A549 (cell line): Measurements from ENCODE around the gene SLC45A1. TPM values are rescaled to one million over a fixed set of nuclear protein-coding genes. Genes with fewer than 3 reads are reported as not detected.
A peak's percentile ranks its signal among the peaks of the same experiment; 100 is the strongest.

Source experiments
- ATAC-seq, 2 experiments: fragments of 200-7000 bp in 1 of 2; fragments of >200 bp in 1 of 2; cut with Nextera tagmentation in 1 of 2; cut with Tn5 transposase in 1 of 2; 3 replicates each; pipeline versions ENCODE4 v1.8.0 to v1.9.1; 2018 to 2020; ENCODE audit warnings: mild to moderate bottlenecking in 1 of 2, moderate library complexity in 1 of 2
- CTCF ChIA-PET: fragments of 300-600 bp; sonication (Branson Sonifier 250); formaldehyde crosslinking; extraction: SDS; loops from one replicate; lab custom pipeline; 2021; ENCODE audit warnings: antibody characterized with exemption, inconsistent platforms; lab: Yijun Ruan, JAX
- POLR2A ChIA-PET: fragments of 350-600 bp; formaldehyde crosslinking; extraction: SDS; loops from one replicate; lab custom pipeline; 2021; ENCODE audit warnings: antibody characterized with exemption, inconsistent platforms; lab: Yijun Ruan, JAX
- DNase-seq, 2 experiments: peaks; one replicate each; pipeline versions ENCODE4 v3.0.0 to v3.0.0-alpha.2; 2011 to 2016; ENCODE audit warnings: low read depth in 1 of 2, low spot score in 1 of 2
- FAIRE-seq: peaks from 2 replicates; lab custom pipeline; 2011; peaks lifted over from hg19 to GRCh38; lab: Jason Lieb, UNC
- H3K27ac ChIP-seq, 2 experiments: fragments of >200 bp; sonication (Bioruptor Twin); formaldehyde crosslinking; 3 replicates each; pipeline ENCODE4 v1.5.1; 2016 to 2017
- H3K4me1 ChIP-seq: fragments of >200 bp; sonication (Bioruptor Twin); formaldehyde crosslinking; 3 replicates; pipeline ENCODE4 v1.6.1; 2016
- H3K4me2 ChIP-seq: fragments of >200 bp; sonication (Bioruptor Twin); formaldehyde crosslinking; 3 replicates; pipeline ENCODE4 v1.6.1; 2016
- H3K4me3 ChIP-seq: fragments of >200 bp; sonication (Bioruptor Twin); formaldehyde crosslinking; 3 replicates; pipeline ENCODE4 v1.5.1; 2016
- H3K9me3 ChIP-seq: fragments of >200 bp; sonication (Bioruptor Twin); formaldehyde crosslinking; 3 replicates; pipeline ENCODE4 v1.6.1; 2016
- BHLHE40 ChIP-seq: IDR thresholded peaks from 2 replicates; pipeline ENCODE4 v1.6.1; 2012; ENCODE audit warnings: low read depth, low read length, inconsistent platforms
- CBX2 ChIP-seq: fragments of 200-600 bp; sonication (generic); IDR thresholded peaks from 2 replicates; pipeline ENCODE4 v1.6.1; 2016; ENCODE audit warnings: low read depth, mild to moderate bottlenecking, borderline replicate concordance
- CBX8 ChIP-seq: fragments of 200-600 bp; sonication (generic); IDR thresholded peaks from 2 replicates; pipeline ENCODE4 v1.6.1; 2016
- CEBPB ChIP-seq, 2 experiments: fragments of >200 bp in 1 of 2; sonication (Bioruptor Twin) in 1 of 2; formaldehyde crosslinking in 1 of 2; IDR thresholded peaks; 2 replicates each; pipeline ENCODE4 v1.6.1; 2012 to 2016
- CHD2 ChIP-seq: fragments of 150-350 bp; IDR thresholded peaks from 2 replicates; pipeline ENCODE4 v1.6.1; 2014; ENCODE audit warnings: low read length; ENCODE audit not compliant: partially characterized antibody
- CHD4 ChIP-seq: fragments of 200-600 bp; sonication (generic); IDR thresholded peaks from 2 replicates; pipeline ENCODE4 v1.6.1; 2016; ENCODE audit warnings: antibody characterized with exemption, mild to moderate bottlenecking, borderline replicate concordance
- EHF ChIP-seq: fragments of 250-450 bp; sonication (Bioruptor Pico); IDR thresholded peaks from 2 replicates; pipeline ENCODE4 v1.5.0; 2020; ENCODE audit warnings: mild to moderate bottlenecking
- EHMT2 ChIP-seq: fragments of 200-600 bp; sonication (generic); IDR thresholded peaks from 2 replicates; pipeline ENCODE4 v1.6.1; 2016; ENCODE audit warnings: antibody characterized with exemption, low read depth, mild to moderate bottlenecking, moderate library complexity
- ELK1 ChIP-seq: fragments of 150-350 bp; IDR thresholded peaks from 2 replicates; pipeline ENCODE4 v1.6.1; 2014; ENCODE audit warnings: low read depth, mild to moderate bottlenecking, low read length
- EP300 ChIP-seq, 2 experiments: fragments of >200 bp; sonication (Bioruptor Twin); formaldehyde crosslinking; IDR thresholded peaks; 2 replicates in 1 of 2; 3 replicates in 1 of 2; pipeline ENCODE4 v1.6.1; 2016 to 2017
- ESRRA ChIP-seq: fragments of 150-350 bp; IDR thresholded peaks from 2 replicates; pipeline ENCODE4 v1.6.1; 2014; ENCODE audit warnings: mild to moderate bottlenecking, low read length, borderline replicate concordance
- FOSB ChIP-seq: fragments of 250-450 bp; sonication (Bioruptor Pico); IDR thresholded peaks from 2 replicates; pipeline ENCODE4 v1.5.0; 2020; ENCODE audit warnings: mild to moderate bottlenecking, moderate library complexity
- FOSL2 ChIP-seq, 2 experiments: fragments of 450-650 bp in 1 of 2; fragments of >200 bp in 1 of 2; sonication (Bioruptor Twin) in 1 of 2; formaldehyde crosslinking; IDR thresholded peaks; 2 replicates each; pipeline versions ENCODE4 v1.5.0 to v1.6.1; 2016 to 2020; ENCODE audit warnings: mild to moderate bottlenecking in 1 of 2, moderate library complexity in 1 of 2
- FOXS1 ChIP-seq: fragments of 250-450 bp; sonication (Bioruptor Pico); IDR thresholded peaks from 2 replicates; pipeline ENCODE4 v1.5.0; 2020; ENCODE audit warnings: mild to moderate bottlenecking, moderate library complexity
- GATA3 ChIP-seq: IDR thresholded peaks from 2 replicates; pipeline ENCODE4 v1.6.1; 2012; ENCODE audit warnings: borderline replicate concordance
- HEYL ChIP-seq: fragments of 250-450 bp; sonication (Bioruptor Pico); IDR thresholded peaks from 2 replicates; pipeline ENCODE4 v1.8.0; 2021; ENCODE audit warnings: mild to moderate bottlenecking, moderate library complexity
- HOXA7 ChIP-seq: fragments of 250-450 bp; sonication (Bioruptor Pico); IDR thresholded peaks from 2 replicates; pipeline ENCODE4 v1.5.0; 2020; ENCODE audit warnings: mild to moderate bottlenecking, moderate library complexity
- HOXB13 ChIP-seq: fragments of 250-450 bp; sonication (Bioruptor Pico); IDR thresholded peaks from 2 replicates; pipeline ENCODE4 v1.5.0; 2020; ENCODE audit warnings: low read depth, mild to moderate bottlenecking, moderate library complexity
- JUN ChIP-seq, 2 experiments: fragments of >200 bp; sonication (Bioruptor Twin); formaldehyde crosslinking; IDR thresholded peaks; 2 replicates in 1 of 2; 3 replicates in 1 of 2; pipeline ENCODE4 v1.6.1; 2016 to 2017
- JUNB ChIP-seq: fragments of >200 bp; sonication (Bioruptor Twin); formaldehyde crosslinking; IDR thresholded peaks from 2 replicates; pipeline ENCODE4 v1.6.1; 2016
- KDM1A ChIP-seq: fragments of 200-600 bp; sonication (generic); IDR thresholded peaks from 2 replicates; pipeline ENCODE4 v1.6.1; 2016; ENCODE audit warnings: low read depth, mild to moderate bottlenecking
- MAFK ChIP-seq: fragments of 450-650 bp; IDR thresholded peaks from 2 replicates; pipeline ENCODE4 v1.6.1; 2014; ENCODE audit not compliant: partially characterized antibody
- MAZ ChIP-seq: fragments of 150-350 bp; IDR thresholded peaks from 2 replicates; pipeline ENCODE4 v1.6.1; 2014; ENCODE audit warnings: antibody characterized with exemption, low read depth, low read length, borderline replicate concordance
- NFE2L2 ChIP-seq: fragments of 150-350 bp; conservative IDR thresholded peaks from 2 replicates; pipeline ENCODE4 v1.6.1; 2014; ENCODE audit warnings: low read length
- NPAS2 ChIP-seq: fragments of 250-450 bp; sonication (Bioruptor Pico); IDR thresholded peaks from 2 replicates; pipeline ENCODE4 v1.8.0; 2022; ENCODE audit warnings: mild to moderate bottlenecking, moderate library complexity, borderline replicate concordance
- NR3C1 ChIP-seq: fragments of >200 bp; sonication (Bioruptor Twin); formaldehyde crosslinking; IDR thresholded peaks from 3 replicates; pipeline ENCODE4 v1.6.1; 2017
- PHF8 ChIP-seq: fragments of 200-600 bp; sonication (generic); IDR thresholded peaks from 2 replicates; pipeline ENCODE4 v1.6.1; 2016; ENCODE audit warnings: low read depth, mild to moderate bottlenecking, antibody characterized with exemption, moderate library complexity, borderline replicate concordance
- POLR2A ChIP-seq: IDR thresholded peaks from 2 replicates; pipeline ENCODE4 v1.6.1; 2012; ENCODE audit warnings: mild to moderate bottlenecking, low read length
- POLR2AphosphoS2 ChIP-seq: conservative IDR thresholded peaks from 2 replicates; pipeline ENCODE4 v1.6.1; 2012; ENCODE audit warnings: low read length, improper control_type of control experiment, inconsistent platforms
- RAD21 ChIP-seq, 2 experiments: fragments of >200 bp in 1 of 2; sonication (Bioruptor Twin) in 1 of 2; formaldehyde crosslinking in 1 of 2; IDR thresholded peaks in 1 of 2; conservative IDR thresholded peaks in 1 of 2; 2 replicates in 1 of 2; 3 replicates in 1 of 2; pipeline ENCODE4 v1.6.1; 2012 to 2018; ENCODE audit warnings: inconsistent platforms in 1 of 2
- RARB ChIP-seq: fragments of 250-450 bp; sonication (Bioruptor Pico); IDR thresholded peaks from 2 replicates; pipeline ENCODE4 v1.8.0; 2021; ENCODE audit warnings: mild to moderate bottlenecking, moderate library complexity
- RFX5 ChIP-seq: fragments of 450-650 bp; IDR thresholded peaks from 2 replicates; pipeline ENCODE4 v1.7.1; 2014; ENCODE audit warnings: antibody characterized with exemption, mild to moderate bottlenecking, moderate library complexity
- RNF2 ChIP-seq: fragments of 200-600 bp; sonication (generic); IDR thresholded peaks from 2 replicates; pipeline ENCODE4 v1.6.1; 2016; ENCODE audit warnings: low read depth, mild to moderate bottlenecking, antibody characterized with exemption, moderate library complexity, borderline replicate concordance
- SMC3 ChIP-seq: fragments of >200 bp; sonication (Bioruptor Twin); formaldehyde crosslinking; IDR thresholded peaks from 3 replicates; pipeline ENCODE4 v1.6.1; 2018; ENCODE audit warnings: inconsistent platforms
- SREBF2 ChIP-seq: fragments of 450-650 bp; IDR thresholded peaks from 2 replicates; pipeline ENCODE4 v1.6.1; 2014; ENCODE audit warnings: mild to moderate bottlenecking, moderate library complexity
- TFCP2L1 ChIP-seq: fragments of 250-450 bp; sonication (Bioruptor Pico); IDR thresholded peaks from 2 replicates; pipeline ENCODE4 v1.5.0; 2021; ENCODE audit warnings: mild to moderate bottlenecking
- TP53 ChIP-seq: fragments of 250-450 bp; sonication (Bioruptor Pico); IDR thresholded peaks from 2 replicates; pipeline ENCODE4 v1.5.0; 2021; ENCODE audit warnings: mild to moderate bottlenecking, moderate library complexity
- ZC3H11A ChIP-seq: fragments of 450-650 bp; IDR thresholded peaks from 2 replicates; pipeline ENCODE4 v1.6.1; 2014; ENCODE audit warnings: antibody characterized with exemption, mild to moderate bottlenecking
- ZSCAN20 ChIP-seq: fragments of 250-450 bp; sonication (Bioruptor Pico); IDR thresholded peaks from 2 replicates; pipeline ENCODE4 v1.8.0; 2022; ENCODE audit warnings: mild to moderate bottlenecking, moderate library complexity
- WGBS: methylation state at CpG from one replicate; pipeline ENCODE4 v1.1.6; 2017; ENCODE audit errors: missing lambda C conversion rate; 5-methylcytosine and 5-hydroxymethylcytosine counted together
- polyA plus RNA-seq, 4 experiments: library from polyadenylated mRNA; depleted of rRNA in 3 of 4; stranded (reverse); fragments of >200 nt; fragmentation: RNase III in 1 of 4; extraction: RNeasy Plus Mini Kit Qiagen cat#74134 plus additional on column Dnase treatment in 1 of 4; gene quantifications; 2 replicates in 3 of 4; 3 replicates in 1 of 4; pipeline ENCODE4 v1.2.3, GENCODE V29; 2011 to 2017
- TF ChIP-seq, protein P1 (sequence below): IDR thresholded peaks from 2 replicates; pipeline ENCODE4 v1.6.1; 2012
- TF ChIP-seq, protein P2 (sequence below): fragments of >200 bp; sonication (Bioruptor Twin); formaldehyde crosslinking; IDR thresholded peaks from 3 replicates; pipeline ENCODE4 v1.5.1; 2016
- TF ChIP-seq, protein P3 (sequence below): IDR thresholded peaks from 2 replicates; pipeline ENCODE4 v1.6.1; 2012; ENCODE audit warnings: low read depth, borderline replicate concordance

Gene SLC45A1
- polyA plus RNA-seq, 2 of the 4 experiments (the other 2 are of a cell fraction): 1.6 to 1.8 TPM

- DNase-seq: peak; percentile 58 to 89
- no peak for FAIRE-seq
- Histone ChIP-seq H3K9me3 (no peaks in the 10 kb centered on the region), H3K4me3 (no peak overlapping the region), H3K4me2 (peak overlapping the region; percentile 68), H3K27ac (peak overlapping the region; percentile 94 to 95), H3K4me1 (peaks cover 28% of the 10 kb centered on the region)
- 2% methylated on average over 31 of the region's 32 CpGs for WGBS
- POLR2A ChIA-PET: interaction anchor here (0.5 kb wide), 1 partner anchor 327 kb away, joined by 3 read pairs; no protein-coding TSS in a partner anchor
- CTCF ChIA-PET: interaction anchor here (0.6 to 2.9 kb wide), 8 partner anchors 8 to 368 kb away, joined by 3 to 12 read pairs (median 4); no protein-coding TSS in a partner anchor
- ATAC-seq: peak; percentile 84 to 87
- TF ChIP-seq JUN (IDR thresholded peaks at IDR 0.05): peak; percentile 61 to 72; a peak in 4 of 5 replicates
- TF ChIP-seq NR3C1: no peak
- TF ChIP-seq MAZ: no peak
- TF ChIP-seq ELK1: no peak
- TF ChIP-seq SMC3: peak; percentile 23; the same call in 1 of the 3 replicates
- no peak for TF ChIP-seq HEYL (CRISPR knock-in tag)
- no peak for TF ChIP-seq RFX5
- no peak for TF ChIP-seq EHF (CRISPR knock-in tag)
- TF ChIP-seq ZC3H11A: no peak
- TF ChIP-seq POLR2AphosphoS2: no peak
- peak; percentile 45; the same call in 1 of the 2 replicates for TF ChIP-seq HOXB13 (CRISPR knock-in tag)
- TF ChIP-seq TFCP2L1 (CRISPR knock-in tag): no peak
- no peak for TF ChIP-seq KDM1A
- TF ChIP-seq MAFK: no peak
- TF ChIP-seq JUNB: peak; percentile 75
- peak; percentile 65 for TF ChIP-seq FOSL2 (IDR thresholded peaks at IDR 0.05)
- TF ChIP-seq FOSL2 (CRISPR knock-in tag; IDR thresholded peaks at IDR 0.05): peak; percentile 82
- TF ChIP-seq ZSCAN20 (CRISPR knock-in tag): no peak
- TF ChIP-seq FOSB (CRISPR knock-in tag): no peak
- TF ChIP-seq RAD21 (conservative IDR thresholded peaks at IDR 0.05 in 1 of 2, IDR thresholded peaks at IDR 0.05 in 1 of 2): peak; percentile 4 to 37; a peak in 3 of 5 replicates
- TF ChIP-seq GATA3: peak; percentile 86
- TF ChIP-seq, protein P1, sequence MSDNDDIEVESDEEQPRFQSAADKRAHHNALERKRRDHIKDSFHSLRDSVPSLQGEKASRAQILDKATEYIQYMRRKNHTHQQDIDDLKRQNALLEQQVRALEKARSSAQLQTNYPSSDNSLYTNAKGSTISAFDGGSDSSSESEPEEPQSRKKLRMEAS: peak; percentile 93
- TF ChIP-seq, protein P2, sequence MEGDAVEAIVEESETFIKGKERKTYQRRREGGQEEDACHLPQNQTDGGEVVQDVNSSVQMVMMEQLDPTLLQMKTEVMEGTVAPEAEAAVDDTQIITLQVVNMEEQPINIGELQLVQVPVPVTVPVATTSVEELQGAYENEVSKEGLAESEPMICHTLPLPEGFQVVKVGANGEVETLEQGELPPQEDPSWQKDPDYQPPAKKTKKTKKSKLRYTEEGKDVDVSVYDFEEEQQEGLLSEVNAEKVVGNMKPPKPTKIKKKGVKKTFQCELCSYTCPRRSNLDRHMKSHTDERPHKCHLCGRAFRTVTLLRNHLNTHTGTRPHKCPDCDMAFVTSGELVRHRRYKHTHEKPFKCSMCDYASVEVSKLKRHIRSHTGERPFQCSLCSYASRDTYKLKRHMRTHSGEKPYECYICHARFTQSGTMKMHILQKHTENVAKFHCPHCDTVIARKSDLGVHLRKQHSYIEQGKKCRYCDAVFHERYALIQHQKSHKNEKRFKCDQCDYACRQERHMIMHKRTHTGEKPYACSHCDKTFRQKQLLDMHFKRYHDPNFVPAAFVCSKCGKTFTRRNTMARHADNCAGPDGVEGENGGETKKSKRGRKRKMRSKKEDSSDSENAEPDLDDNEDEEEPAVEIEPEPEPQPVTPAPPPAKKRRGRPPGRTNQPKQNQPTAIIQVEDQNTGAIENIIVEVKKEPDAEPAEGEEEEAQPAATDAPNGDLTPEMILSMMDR: no peak
- TF ChIP-seq CHD4: no peak
- TF ChIP-seq TP53: no peak
- TF ChIP-seq CHD2: no peak
- no peak for TF ChIP-seq RNF2
- TF ChIP-seq CBX2: no peak
- no peak for TF ChIP-seq RARB (CRISPR knock-in tag)
- TF ChIP-seq NPAS2 (CRISPR knock-in tag): no peak
- no peak for TF ChIP-seq POLR2A
- no peak for TF ChIP-seq CBX8
- no peak for TF ChIP-seq BHLHE40
- no peak for TF ChIP-seq FOXS1 (CRISPR knock-in tag)
- peak; percentile 57 to 71; a peak in 3 of 5 replicates for TF ChIP-seq EP300 (IDR thresholded peaks at IDR 0.05)
- no peak for TF ChIP-seq SREBF2
- peak in 1 of 2 experiments; percentile 31; a peak in 1 of 4 replicates for TF ChIP-seq CEBPB (IDR thresholded peaks at IDR 0.05)
- no peak for TF ChIP-seq HOXA7 (CRISPR knock-in tag)
- TF ChIP-seq ESRRA: no peak
- no peak for TF ChIP-seq EHMT2
- TF ChIP-seq NFE2L2: no peak
- TF ChIP-seq, protein P3, sequence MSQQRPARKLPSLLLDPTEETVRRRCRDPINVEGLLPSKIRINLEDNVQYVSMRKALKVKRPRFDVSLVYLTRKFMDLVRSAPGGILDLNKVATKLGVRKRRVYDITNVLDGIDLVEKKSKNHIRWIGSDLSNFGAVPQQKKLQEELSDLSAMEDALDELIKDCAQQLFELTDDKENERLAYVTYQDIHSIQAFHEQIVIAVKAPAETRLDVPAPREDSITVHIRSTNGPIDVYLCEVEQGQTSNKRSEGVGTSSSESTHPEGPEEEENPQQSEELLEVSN: peak; percentile 18; the same call in 1 of the 2 replicates
- no peak for TF ChIP-seq PHF8
These were observed 25.6 kb downstream of the SLC45A1 start for GRCh38 chr1:8343464-8344001.
